GM21526 (cell line): ENCODE results near the gene MRPL28.
"Not testable (repeated sequence)": the region's sequence is repeated elsewhere in the genome, so short reads cannot be mapped to it uniquely, and the experiment has no call there.

Experiments used
- ATAC-seq: cut with Tn5 transposase; IDR thresholded peaks from one replicate; pipeline ENCODE4 v1.9.1; 2021; ENCODE audit warnings: moderate library complexity; ENCODE audit not compliant: unreplicated experiment, low FRiP score

The MRPL28 gene

GRCh38 chr16:392450-393030 lies 22.2 kb upstream of the MRPL28 start:
- ATAC-seq = no peak

GRCh38 chr16:391885-392335 lies 21.6 kb upstream of the MRPL28 start:
- ATAC-seq = no peak

- no peak for ATAC-seq
Measured at GRCh38 chr16:389352-389751, 19.0 kb upstream of the MRPL28 start.

GRCh38 chr16:387761-388666 lies 17.7 kb upstream of the MRPL28 start:
- ATAC-seq = not testable (repeated sequence)

DNA sequence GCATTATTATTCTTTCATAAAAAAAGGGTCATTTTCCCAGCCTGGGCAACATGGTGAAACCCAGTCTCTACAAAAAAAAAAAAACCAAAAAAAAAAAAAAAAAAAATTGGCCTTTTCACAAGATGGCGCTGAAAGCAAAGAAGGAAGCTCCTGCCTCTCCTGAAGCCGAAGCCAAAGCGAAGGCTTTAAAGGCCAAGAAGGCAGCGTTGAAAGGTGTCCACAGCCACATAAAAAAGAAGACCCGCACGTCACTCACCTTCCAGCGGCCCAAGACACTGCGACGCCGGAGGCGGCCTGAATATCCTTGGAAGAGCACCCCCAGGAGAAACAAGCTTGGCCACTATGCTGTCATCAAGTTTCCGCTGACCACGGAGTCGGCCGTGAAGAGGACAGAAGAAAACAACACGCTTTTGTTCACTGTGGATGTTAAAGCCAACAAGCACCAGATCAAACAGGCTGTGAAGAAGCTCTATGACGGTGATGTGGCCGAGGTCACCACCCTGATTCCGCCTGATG lies 16.4 kb upstream of the MRPL28 start:
- ATAC-seq = no peak

- ATAC-seq = no peak
Measured at GRCh38 chr16:383326-384051, 13.2 kb upstream of the MRPL28 start.

DNA sequence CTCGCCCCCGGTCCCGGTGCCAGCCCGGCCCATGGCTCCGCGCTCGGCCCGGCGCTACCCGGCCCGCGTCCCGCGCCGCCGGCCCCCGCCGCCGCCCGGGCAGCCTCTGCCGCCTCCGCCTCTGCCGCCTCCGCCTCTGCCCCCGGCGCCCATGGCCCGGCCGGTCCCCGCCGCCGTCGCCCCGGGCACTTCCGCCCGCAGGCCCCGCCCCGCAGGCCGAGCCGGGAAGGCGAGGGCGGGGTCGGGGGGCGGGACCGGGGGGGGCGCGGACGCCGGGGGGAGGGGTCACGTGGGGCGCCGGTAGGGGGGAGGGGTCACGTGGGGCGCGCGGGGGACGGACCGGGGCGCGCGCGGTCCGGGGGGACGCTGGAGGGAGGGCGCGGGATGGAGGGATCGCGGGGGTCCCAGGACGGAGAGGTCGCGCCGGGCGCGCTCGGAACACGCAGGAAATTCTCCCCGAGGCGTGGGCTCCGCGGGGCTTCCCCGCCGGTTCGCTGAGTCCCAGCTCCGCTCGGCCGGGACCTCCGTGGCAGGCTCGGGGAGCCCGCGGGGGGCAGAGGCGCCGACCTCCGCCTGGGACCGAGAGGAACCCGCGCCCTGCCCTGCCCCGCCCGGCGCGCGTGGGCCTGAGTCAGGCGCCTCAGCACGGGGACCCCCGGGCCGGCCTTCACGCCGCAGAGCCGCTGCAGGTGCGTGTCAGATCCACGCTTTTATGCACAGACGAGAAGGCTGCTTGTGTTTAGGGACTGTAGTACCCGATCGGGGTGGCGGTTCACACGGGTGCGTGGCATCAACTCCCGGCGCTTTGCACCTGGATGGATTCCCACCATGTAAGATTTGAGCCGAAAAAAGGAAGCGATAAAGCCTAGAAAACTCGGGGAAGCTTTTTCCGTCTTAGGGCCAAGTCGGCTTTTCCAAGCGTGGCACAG lies 11.7 kb upstream of the MRPL28 start, which contains the start of gene PGAP6:
Gene PGAP6 (minus strand): TSS at position 190 of the 929 bp plus-strand sequence. CDS start 157 bp downstream, at position 33.
- peak; percentile 43 for ATAC-seq

- ATAC-seq = peak; percentile 10
Measured at GRCh38 chr16:381012-381788, 10.9 kb upstream of the MRPL28 start.

DNA sequence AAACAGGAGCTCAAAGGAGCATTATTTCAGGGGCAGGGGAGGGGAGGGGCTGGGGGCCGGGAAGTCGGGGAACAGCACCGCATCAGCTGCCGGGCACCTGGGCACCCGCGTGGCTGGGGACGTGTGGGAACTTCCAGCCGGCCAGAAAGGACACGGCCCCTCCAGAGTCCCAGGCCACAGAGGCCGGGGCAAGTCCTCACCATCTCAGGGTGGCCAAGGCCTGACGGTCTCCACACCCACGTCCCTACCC lies 10.3 kb upstream of the MRPL28 start:
- no peak for ATAC-seq

DNA sequence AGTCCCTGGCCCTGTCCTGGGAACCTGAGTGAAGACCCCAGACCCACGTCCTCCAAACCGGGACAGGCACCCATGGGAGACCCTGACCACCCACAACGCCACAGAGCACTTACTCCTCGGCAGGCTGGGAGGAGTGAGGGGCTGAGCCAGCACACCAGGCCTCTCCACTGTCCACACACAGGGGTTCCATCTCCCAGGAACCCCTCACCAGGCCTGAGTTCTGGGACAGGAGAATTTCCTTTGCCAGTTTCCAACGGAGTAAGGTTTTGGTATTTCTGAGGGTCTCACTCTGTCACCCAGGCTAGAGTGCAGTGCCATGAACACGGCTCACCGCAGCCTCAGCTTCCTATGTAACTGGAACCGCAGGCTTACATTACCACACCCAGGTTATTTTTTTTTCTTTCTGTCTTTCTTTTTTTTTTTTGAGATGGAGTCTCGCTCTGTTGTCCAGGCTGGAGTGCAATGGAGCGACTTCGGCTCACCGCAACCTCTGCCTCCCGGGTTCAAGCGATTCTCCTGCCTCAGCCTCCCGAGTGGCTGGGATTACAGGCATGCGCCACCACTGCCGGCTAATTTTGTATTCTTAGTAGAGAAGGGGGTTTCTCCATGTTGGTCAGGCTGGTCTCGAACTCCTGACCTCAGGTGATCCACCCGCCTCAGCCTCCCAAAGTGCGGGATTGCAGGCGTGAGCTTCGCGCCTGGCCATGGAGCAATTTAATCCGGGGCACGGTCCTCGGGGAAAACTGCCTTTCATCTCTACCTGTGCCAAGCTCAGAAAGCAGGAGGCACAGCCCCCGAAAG lies 9.8 kb upstream of the MRPL28 start:
- ATAC-seq = no peak

- ATAC-seq = no peak
Measured at GRCh38 chr16:379183-379960, 9.0 kb upstream of the MRPL28 start.

- ATAC-seq = no peak
Measured at GRCh38 chr16:378821-379182, 8.5 kb upstream of the MRPL28 start.

DNA sequence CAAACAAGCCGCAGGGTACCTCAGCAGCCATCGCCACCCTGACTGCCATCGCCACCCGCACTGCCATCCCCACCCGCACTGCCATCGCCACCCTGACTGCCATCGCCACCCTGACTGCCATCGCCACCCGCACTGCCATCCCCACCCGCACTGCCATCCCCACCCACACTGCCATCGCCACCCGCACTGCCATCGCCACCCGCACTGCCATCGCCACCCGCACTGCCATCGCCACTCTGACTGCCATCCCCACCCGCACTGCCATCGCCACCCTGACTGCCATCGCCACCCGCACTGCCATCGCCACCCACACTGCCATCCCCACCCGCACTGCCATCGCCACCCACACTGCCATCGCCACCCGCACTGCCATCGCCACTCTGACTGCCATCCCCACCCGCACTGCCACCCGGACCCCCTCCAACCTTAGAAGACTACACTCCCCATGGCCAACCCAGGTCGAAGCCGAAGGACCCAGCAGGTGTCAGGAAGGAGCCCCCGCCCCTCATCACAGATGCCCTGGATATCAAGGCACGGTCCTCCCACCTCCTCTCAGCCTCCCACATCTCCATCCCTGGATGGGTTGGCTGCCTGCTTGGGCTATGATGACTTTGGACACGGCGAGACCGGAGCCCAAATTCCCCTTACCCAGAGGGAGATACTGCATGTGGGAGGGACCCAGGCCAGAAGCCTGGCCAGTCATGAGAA lies 7.9 kb upstream of the MRPL28 start:
- ATAC-seq = not testable (repeated sequence)

DNA sequence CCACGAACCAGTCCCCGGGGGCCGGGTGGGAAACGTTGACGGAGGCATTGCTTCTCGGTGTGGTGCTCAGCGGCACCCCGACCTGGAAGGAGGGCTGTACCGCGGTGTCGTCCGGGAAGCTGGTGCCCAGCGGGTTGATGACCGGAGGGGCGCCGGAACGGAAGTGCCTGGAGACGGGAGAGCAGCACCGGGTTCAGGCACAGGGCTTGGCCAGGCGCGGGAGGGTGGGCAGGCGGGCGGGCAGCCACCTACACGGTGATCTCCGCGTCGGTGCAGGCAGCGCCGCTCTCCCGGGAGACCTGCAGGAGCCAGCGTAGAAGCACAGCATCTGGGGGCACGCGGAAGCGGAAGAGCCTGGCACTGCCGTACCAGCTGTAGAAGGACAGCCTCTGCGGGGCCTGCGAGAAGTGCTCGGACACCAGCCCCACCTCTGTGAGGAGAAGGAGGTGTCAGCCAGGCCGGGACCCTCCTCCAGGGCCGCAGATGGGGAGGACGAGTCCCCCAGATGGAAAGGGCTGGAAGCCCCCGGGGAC lies 7.1 kb upstream of the MRPL28 start:
- ATAC-seq = no peak

DNA sequence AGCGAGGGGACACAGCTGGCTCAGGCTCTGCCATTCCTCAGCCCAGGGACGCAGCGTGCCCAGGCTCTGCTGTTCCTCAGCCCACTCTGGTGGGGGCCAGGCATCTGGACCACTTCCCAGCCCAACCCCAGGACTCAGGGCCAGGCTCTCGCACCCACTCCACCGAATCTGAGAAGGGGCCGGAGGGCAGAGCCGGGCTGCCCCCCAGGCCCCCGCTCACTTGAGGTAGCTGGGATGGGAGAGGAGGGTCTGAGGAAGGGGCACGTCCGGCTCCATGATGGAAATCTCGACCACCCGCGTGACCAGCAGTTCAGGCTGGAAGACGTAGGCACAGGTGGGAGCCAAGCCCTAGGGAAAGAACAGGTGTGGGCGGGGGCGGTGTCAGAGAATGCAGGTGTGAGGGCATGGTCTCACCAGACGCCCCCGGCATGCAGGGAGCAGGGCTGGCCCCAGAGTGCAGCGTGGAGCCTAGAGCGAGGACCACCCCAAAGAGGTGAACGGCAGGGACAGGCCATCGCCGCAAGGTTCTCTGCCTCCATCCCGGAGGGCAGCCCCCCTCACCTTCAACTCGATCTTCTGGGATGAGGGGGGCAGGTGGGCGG lies 6.6 kb upstream of the MRPL28 start:
- ATAC-seq = no peak

DNA sequence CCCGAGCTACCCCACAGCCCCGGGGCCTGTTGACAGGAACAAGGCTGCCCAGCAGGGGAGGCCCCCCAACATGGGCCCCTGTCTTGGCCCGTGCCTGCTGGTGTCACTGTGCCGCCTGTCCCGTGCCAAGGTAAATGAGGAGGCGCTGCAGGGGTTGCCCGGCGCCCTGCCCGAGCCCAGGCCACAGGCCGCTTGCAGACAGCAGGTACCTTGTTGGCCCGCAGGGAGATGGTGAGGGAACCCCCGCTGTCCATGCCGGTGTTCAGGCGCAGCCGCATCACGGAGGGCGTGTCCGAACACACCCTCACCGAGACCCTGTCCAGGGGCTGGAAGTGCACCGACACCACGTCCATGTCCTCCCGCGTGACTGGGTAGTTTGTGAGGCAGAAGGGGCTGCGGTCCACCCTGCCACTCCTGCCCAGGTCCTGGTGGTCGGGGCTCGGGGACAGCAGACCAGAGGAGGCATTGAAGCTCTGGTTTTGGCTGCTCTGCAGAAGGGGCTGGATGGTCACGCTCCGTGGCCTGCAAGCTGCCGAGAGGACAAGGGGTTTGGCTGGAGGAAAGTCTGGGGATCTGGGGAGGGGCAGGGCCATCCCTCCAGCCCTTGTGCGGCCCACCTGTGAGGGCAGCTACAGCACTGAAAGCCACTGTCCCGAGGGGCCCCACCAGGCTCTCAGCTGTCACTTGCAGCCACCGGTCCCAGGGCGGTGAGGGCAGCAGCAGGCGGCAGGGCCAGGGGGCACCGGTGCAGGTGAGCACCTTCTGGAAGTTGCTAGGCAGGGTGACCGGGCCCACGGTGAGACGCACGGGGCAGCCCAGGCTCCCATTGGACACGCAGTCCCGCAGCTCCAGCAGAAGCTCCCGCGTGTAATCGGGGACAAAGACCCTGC lies 5.8 kb upstream of the MRPL28 start:
- no peak for ATAC-seq
